Activated T-cell treated with anti-CD3 and anti-CD28 coated beads, Interleukin-2, amount 50 U/mL, for 24 hours (primary cell): ENCODE measurements around the gene DNAH10.
"Not testable (repeated sequence)": the region's sequence is repeated elsewhere in the genome, so short reads cannot be mapped to it uniquely, and the experiment has no call there.

ENCODE experiments used
- DNase-seq: peaks from one replicate; pipeline ENCODE4 v3.0.0-alpha.2; 2020
- H3K27ac Mint-ChIP-seq: 2 replicates; pipeline ENCODE4 v1.8.0; 2020; ENCODE audit warnings: mild to moderate bottlenecking, mixed read lengths
- H3K27me3 Mint-ChIP-seq: 2 replicates; pipeline ENCODE4 v1.8.0; 2020; ENCODE audit warnings: mixed read lengths
- H3K36me3 Mint-ChIP-seq: 2 replicates; pipeline ENCODE4 v1.8.0; 2020; ENCODE audit warnings: low read depth, mixed read lengths
- H3K4me1 Mint-ChIP-seq: 2 replicates; pipeline ENCODE4 v1.8.0; 2020; ENCODE audit warnings: low read depth, mixed read lengths
- H3K4me3 Mint-ChIP-seq: 2 replicates; pipeline ENCODE4 v1.8.0; 2020; ENCODE audit warnings: mild to moderate bottlenecking, moderate library complexity, mixed read lengths
- H3K9me3 Mint-ChIP-seq: 2 replicates; pipeline ENCODE4 v1.8.0; 2020; ENCODE audit warnings: mixed read lengths

The DNAH10 gene

GRCh38 chr12:123945287-123946151 is 183.4 kb downstream of the DNAH10 start:
- DNase-seq: no peak
- H3K27ac Mint-ChIP-seq: no peak overlapping the region
- no peaks in the 10 kb centered on the region for H3K4me1 Mint-ChIP-seq
- H3K36me3 Mint-ChIP-seq: peaks cover 26% of the 10 kb centered on the region
- H3K4me3 Mint-ChIP-seq: no peak overlapping the region
- H3K27me3 Mint-ChIP-seq: no peaks in the 10 kb centered on the region
- no peaks in the 10 kb centered on the region for H3K9me3 Mint-ChIP-seq

GRCh38 chr12:123946152-123946515 is 184.0 kb downstream of the DNAH10 start:
- no peak overlapping the region for H3K4me3 Mint-ChIP-seq
- no peaks in the 10 kb centered on the region for H3K4me1 Mint-ChIP-seq
- H3K36me3 Mint-ChIP-seq: peaks cover 24% of the 10 kb centered on the region
- H3K27me3 Mint-ChIP-seq: no peaks in the 10 kb centered on the region
- no peak overlapping the region for H3K27ac Mint-ChIP-seq
- H3K9me3 Mint-ChIP-seq: no peaks in the 10 kb centered on the region
- no peak for DNase-seq

DNA sequence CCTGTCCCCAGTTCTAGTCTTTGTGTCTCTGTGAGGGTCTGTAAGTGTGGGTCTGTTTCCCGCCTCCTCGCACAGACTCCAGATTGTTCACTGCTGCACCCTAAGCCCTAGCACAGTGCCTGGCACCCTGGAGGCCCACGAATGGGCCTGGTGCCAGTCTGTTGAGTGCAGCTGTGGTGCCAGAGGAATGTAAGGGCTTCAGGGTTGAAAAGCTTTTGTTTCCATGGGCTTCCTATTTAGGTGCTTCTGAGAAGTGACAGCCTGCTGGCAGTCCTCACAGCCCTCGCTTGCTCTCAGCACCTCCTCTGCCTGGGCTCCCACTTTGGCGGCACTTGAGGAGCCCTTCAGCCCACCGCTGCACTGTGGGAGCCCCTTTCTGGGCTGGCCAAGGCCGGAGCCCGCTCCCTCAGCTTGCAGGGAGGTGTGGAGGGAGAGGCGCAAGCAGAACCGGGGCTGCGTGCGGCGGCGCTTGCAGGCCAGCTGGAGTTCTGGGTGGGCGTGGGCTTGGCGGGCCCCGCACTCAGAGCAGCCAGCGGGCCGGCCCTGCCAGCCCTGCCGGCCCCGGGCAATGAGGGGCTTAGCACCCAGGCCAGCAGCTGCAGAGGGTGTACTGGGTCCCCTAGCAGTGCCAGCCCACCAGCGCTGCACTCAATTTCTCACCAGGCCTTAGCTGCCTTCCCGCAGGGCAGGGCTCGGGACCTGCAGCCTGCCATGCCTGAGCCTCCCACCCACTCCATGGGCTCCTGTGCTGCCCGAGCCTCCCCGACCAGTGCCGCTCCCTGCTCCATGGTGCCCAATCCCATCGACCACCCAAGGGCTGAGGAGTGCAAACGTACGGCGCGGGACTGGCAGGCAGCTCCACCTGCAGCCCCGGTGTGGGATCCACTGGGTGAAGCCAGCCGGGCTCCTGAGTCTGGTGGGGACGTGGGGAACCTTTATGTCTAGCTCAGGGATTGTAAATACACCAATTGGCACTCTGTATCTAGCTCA is 184.7 kb downstream of the DNAH10 start:
- H3K4me1 Mint-ChIP-seq, H3K9me3 Mint-ChIP-seq, H3K27me3 Mint-ChIP-seq, H3K27ac Mint-ChIP-seq, H3K4me3 Mint-ChIP-seq, DNase-seq: not testable (repeated sequence)
- peaks cover 17% of the 10 kb centered on the region for H3K36me3 Mint-ChIP-seq

GRCh38 chr12:123947531-123947930 is 185.4 kb downstream of the DNAH10 start:
- DNase-seq, H3K9me3 Mint-ChIP-seq, H3K4me1 Mint-ChIP-seq, H3K27ac Mint-ChIP-seq, H3K27me3 Mint-ChIP-seq, H3K4me3 Mint-ChIP-seq: not testable (repeated sequence)
- H3K36me3 Mint-ChIP-seq: peaks cover 10% of the 10 kb centered on the region

DNA sequence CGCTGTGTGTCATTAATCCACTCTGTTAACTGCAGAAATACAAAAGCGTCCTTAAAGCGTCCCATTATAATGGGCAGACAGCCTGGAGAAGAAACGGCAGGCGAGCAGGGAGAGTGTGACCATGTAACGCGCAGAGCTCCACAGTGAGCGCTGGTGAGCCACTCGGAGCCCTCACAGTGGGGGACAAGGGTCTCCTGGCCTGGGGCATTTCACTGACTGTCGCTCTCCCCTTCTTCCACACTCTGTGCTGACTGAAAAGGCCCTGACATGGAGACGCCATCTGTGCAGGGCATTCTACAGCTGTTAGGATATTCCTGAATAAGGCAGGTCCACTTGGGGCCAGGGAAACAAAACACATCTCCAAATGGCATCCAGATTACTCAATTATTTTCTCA is 186.3 kb downstream of the DNAH10 start:
- Mint-ChIP-seq H3K27me3 (no peaks in the 10 kb centered on the region), H3K27ac (no peak overlapping the region)

DNA sequence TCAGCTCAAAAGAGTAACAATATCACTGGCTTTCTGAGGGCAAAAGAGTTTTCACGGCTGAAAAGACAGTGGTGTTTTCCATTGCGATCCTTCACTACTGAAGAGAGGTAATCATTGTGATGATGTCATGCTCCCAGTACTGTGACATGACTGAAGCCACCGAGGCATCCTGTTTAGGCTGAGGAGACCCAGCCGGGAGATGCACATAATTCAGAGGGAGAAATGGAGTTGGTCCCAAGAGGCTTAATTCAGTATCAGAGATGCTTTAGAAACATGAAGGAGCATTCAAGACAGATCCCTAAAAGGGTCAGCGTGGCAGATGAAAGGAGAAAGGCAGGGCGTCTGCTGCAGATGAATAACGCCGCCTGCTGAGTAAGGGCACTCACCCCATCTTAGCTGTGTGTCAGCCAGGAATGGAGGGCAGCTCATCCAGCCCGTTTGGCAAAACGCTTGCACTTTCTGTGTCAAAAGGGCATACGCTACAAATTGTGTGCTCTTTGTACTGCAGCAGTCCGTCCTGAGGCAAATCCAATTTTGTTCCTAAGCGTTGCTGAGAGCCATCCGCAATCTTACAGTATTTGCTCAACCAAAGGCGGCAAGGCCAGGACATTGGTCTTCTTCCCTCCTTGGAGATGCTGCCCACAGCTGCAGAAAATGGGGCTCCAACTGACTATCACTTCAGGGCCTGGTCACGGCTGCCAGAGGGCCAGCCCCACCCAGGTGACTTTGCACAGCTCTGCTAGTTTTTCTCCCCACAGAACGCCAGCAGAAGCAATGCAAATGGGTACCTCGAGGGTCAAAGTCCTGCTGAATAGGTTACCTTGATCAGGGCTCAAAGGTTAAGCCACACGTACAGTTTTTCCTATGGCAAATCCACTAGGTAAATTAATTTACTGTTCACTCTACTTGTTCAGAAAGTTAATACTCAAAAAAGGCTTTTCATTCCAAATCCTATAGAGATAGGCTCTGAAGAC is 187.0 kb downstream of the DNAH10 start:
- Mint-ChIP-seq H3K36me3 (peaks cover 5% of the 10 kb centered on the region), H3K4me1 (no peaks in the 10 kb centered on the region), H3K9me3 (no peaks in the 10 kb centered on the region), H3K27me3 (no peaks in the 10 kb centered on the region), H3K4me3 (no peak overlapping the region), H3K27ac (no peak overlapping the region)
- no peak for DNase-seq

More for the DNA sequence above, 186.3 kb downstream of the DNAH10 start:
- Mint-ChIP-seq H3K36me3 (peaks cover 5% of the 10 kb centered on the region), H3K4me1 (no peaks in the 10 kb centered on the region), H3K4me3 (no peak overlapping the region), H3K9me3 (no peaks in the 10 kb centered on the region)
- no peak for DNase-seq

GRCh38 chr12:123949770-123950165 is 187.7 kb downstream of the DNAH10 start:
- H3K4me3 Mint-ChIP-seq: no peak overlapping the region
- H3K4me1 Mint-ChIP-seq: no peaks in the 10 kb centered on the region
- no peak overlapping the region for H3K27ac Mint-ChIP-seq
- H3K9me3 Mint-ChIP-seq: no peaks in the 10 kb centered on the region
- H3K36me3 Mint-ChIP-seq: peaks cover under 1% of the 10 kb centered on the region
- no peaks in the 10 kb centered on the region for H3K27me3 Mint-ChIP-seq
- DNase-seq: no peak

GRCh38 chr12:123950476-123951349 is 188.6 kb downstream of the DNAH10 start:
- DNase-seq: no peak
- no peaks in the 10 kb centered on the region for H3K4me1 Mint-ChIP-seq
- no peak overlapping the region for H3K27ac Mint-ChIP-seq
- no peaks in the 10 kb centered on the region for H3K36me3 Mint-ChIP-seq
- H3K4me3 Mint-ChIP-seq: no peak overlapping the region
- H3K9me3 Mint-ChIP-seq: no peaks in the 10 kb centered on the region
- H3K27me3 Mint-ChIP-seq: no peaks in the 10 kb centered on the region

GRCh38 chr12:123951467-123951866 is 189.4 kb downstream of the DNAH10 start:
- Mint-ChIP-seq H3K27me3 (no peaks in the 10 kb centered on the region), H3K36me3 (no peaks in the 10 kb centered on the region), H3K9me3 (no peaks in the 10 kb centered on the region), H3K4me3 (no peak overlapping the region), H3K27ac (no peak overlapping the region), H3K4me1 (no peaks in the 10 kb centered on the region)
- no peak for DNase-seq

- Mint-ChIP-seq H3K36me3 (no peaks in the 10 kb centered on the region), H3K4me1 (no peaks in the 10 kb centered on the region), H3K4me3 (no peak overlapping the region), H3K27ac (no peak overlapping the region), H3K9me3 (no peaks in the 10 kb centered on the region), H3K27me3 (no peaks in the 10 kb centered on the region)
- DNase-seq: no peak
These were observed 189.9 kb downstream of the DNAH10 start for GRCh38 chr12:123952037-123952436.

DNA sequence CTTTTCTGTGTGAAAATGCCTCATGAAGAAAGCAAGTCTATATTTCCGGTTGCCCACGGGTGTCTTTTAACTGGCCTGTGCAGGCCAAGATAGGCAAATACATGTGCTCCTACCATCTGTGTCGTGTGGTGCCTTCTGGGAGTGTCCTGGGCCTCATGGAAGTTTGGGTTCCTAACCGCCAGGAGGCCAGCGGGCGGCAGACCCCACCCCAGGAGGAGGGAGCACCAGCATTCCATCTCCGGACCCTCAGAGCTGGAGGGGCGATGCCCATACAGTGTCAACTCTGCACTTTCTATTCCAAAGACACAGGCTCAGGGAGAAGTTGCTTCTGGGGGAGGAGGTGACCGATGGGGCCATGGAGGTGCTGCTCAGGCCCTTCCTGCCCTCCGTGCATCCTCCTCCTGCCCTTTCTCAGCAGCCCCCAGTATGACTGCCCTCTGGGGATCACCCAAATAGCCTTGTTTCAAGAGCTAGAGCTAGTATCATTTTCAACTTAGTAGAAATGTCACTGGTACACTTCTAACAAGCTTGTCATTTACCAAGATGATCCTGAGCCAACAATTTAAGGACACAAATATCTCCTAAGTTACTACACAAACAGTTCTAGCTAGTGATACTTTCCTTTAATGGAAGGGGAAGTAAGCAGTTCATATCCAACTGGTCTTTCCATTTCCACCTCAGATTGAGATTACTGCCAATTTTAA is 192.7 kb downstream of the DNAH10 start:
- Mint-ChIP-seq H3K9me3 (no peaks in the 10 kb centered on the region), H3K36me3 (no peaks in the 10 kb centered on the region), H3K4me3 (no peak overlapping the region), H3K4me1 (no peaks in the 10 kb centered on the region), H3K27ac (no peak overlapping the region), H3K27me3 (no peaks in the 10 kb centered on the region)
- no peak for DNase-seq

GRCh38 chr12:123956249-123956648 is 194.1 kb downstream of the DNAH10 start:
- Mint-ChIP-seq H3K27me3 (no peaks in the 10 kb centered on the region), H3K4me3 (no peak overlapping the region), H3K27ac (no peak overlapping the region), H3K4me1 (no peaks in the 10 kb centered on the region), H3K36me3 (no peaks in the 10 kb centered on the region), H3K9me3 (no peaks in the 10 kb centered on the region)
- no peak for DNase-seq

DNA sequence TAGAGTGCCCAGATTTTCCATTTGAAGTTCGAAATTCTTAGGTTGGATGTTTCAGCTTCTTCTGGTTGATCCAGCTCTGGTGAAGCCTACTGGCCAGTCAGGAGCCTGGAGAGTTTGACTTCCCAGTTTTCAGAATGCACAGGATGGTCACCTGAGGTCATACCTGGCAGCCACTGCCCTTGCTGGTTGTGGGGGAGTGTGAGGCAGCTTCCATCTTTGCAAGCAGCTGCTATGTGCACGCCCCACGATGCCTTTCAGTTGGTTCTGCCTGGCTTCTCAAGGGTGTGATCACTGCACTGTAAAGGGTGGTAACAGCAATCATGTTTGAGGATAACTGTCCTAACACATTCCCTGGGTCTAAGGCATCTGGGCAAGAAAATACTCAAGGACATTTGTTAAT is 195.1 kb downstream of the DNAH10 start:
- no peak for DNase-seq
- Mint-ChIP-seq H3K9me3 (no peaks in the 10 kb centered on the region), H3K4me3 (no peak overlapping the region), H3K27me3 (no peaks in the 10 kb centered on the region), H3K36me3 (no peaks in the 10 kb centered on the region), H3K27ac (no peak overlapping the region), H3K4me1 (no peaks in the 10 kb centered on the region)
